ENCODE results near the gene PI3.
"Not testable (repeated sequence)": the region's sequence is repeated elsewhere in the genome, so short reads cannot be mapped to it uniquely, and the experiment has no call there.

PI3 gene, protein sequence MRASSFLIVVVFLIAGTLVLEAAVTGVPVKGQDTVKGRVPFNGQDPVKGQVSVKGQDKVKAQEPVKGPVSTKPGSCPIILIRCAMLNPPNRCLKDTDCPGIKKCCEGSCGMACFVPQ

DNA sequence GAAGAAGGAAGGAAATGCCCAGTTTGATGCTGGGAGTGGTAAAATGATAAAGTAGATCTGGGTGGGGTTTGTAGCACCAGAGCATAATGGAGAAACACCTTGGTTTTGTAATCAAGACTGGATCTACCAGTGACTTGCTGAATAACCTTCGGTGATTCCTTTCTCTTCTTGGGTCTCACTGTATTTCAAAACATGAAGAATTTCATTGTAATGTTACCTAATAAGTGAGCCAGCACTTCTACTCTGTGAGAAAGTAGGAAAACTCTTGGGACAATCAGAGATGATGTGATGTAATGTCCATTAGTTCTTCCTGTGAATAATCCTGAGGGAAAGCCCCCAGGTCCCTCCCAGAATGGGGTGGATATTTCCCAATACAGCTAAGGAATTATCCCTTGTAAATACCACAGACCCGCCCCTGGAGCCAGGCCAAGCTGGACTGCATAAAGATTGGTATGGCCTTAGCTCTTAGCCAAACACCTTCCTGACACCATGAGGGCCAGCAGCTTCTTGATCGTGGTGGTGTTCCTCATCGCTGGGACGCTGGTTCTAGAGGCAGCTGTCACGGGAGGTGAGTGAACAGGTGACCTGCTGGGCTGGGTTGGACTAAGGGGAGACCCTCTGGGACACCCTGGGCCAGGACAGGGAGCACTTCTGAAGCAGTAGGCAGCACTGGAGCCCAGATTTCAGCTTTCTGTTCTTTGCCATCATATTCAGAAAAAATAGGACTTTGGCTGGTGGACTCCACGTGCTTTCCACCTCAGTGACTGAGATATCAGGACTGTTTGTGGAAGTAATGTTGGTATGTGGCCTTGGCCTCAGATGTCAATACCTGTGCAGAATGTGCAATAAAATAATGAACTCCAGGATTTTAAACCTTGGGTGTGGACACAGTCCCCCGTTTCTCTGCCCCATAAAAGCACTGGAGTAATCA lies at the start of gene PI3:
Gene PI3 (plus strand): TSS at position 469 of the 931 bp plus-strand sequence. CDS start 21 bp downstream, at position 490.
- no peak within 1 kb of the TSS for H3K27ac Mint-ChIP-seq
- no peak within 1 kb of the TSS for H3K4me3 Mint-ChIP-seq
- H3K27me3 Mint-ChIP-seq: peaks cover 7% of the 10 kb centered on the region
- no peaks in the 10 kb centered on the region for H3K36me3 Mint-ChIP-seq
- no peaks in the 10 kb centered on the region for H3K9me3 Mint-ChIP-seq
- H3K4me1 Mint-ChIP-seq: peaks cover 1% of the 10 kb centered on the region

DNA sequence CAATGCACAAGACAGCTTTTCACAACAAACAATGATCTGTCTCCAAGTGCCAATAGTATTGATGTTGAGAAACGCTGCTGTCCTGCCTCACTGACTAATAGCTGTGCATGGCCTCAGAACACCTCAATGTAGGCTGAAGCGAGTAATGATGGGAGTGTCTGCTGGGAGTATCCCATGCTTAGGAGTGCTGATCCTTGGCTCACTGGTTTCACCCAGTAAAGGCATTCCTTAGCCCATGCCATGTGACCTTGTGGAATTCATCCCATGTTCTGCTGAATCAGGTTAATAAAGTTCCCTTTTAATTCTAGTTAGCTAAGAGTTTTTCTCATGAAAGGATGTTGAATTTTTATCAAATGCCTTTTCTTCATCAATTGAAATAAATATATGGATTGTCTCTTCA lies 46.6 kb upstream of the PI3 start:
- Mint-ChIP-seq H3K27ac (no peak overlapping the region), H3K4me3 (no peak overlapping the region), H3K27me3 (peaks cover 27% of the 10 kb centered on the region), H3K36me3 (no peaks in the 10 kb centered on the region), H3K4me1 (no peaks in the 10 kb centered on the region), H3K9me3 (no peaks in the 10 kb centered on the region)

DNA sequence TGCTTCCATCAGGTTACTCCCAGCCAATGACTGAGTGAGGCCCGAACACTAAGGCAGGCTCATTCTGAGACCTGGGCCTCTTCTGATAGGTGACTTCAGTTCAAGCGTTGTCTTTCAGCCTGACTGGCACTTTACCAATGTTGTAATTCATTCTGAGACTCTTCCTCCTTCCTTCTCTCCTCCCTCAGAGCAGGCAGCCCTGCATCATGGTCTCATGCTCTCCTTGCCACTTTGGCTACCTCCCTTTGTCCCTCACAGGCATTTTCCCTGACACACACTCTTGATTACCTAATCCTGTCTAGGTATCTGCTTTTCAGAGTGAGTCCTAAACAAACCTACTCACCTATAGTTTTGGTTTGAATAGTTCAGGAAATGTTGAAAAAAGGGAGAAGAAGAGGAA lies 37.8 kb upstream of the PI3 start:
- Mint-ChIP-seq H3K27ac (no peak overlapping the region), H3K9me3 (peaks cover 7% of the 10 kb centered on the region), H3K4me3 (no peak overlapping the region), H3K36me3 (peaks cover 4% of the 10 kb centered on the region), H3K27me3 (peaks cover 17% of the 10 kb centered on the region), H3K4me1 (no peaks in the 10 kb centered on the region)

DNA sequence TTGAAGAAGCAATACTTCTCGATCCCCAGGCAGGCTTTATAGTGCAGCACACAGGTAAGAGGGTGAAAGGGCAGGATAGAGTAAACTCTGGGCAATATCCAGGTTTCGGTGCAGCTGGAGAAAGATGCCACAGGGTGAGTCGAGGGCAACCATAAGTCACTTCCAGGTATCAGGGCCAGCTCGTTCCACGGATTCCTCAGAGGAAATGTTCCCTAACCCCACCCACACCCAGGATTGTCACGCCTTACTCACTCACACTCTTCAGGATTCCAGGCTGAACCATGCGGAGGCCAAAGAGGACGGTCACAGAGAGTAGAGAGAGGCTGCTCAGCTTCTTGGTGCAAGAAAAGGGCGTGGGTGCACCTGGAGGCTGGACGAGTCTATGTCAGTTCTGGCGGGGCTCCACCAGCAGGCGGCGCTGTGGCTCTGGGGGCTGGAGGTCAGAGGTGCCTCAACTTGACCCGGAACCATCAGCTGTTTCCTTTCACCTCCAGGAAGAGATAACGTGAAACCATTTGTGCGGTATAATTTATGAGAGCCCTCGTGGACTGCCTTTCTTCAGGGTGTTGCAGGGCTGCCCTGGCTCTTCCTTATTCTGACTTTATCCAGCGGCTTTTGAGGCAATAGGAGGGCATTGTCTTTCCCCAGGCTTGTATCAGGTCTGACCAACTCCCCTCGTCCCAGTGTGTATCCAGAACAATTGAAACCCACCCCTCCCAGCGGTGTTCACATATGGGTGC lies 36.0 kb upstream of the PI3 start:
- no peak overlapping the region for H3K27ac Mint-ChIP-seq
- peaks cover 7% of the 10 kb centered on the region for H3K9me3 Mint-ChIP-seq
- H3K27me3 Mint-ChIP-seq: peaks cover 9% of the 10 kb centered on the region
- H3K4me1 Mint-ChIP-seq: no peaks in the 10 kb centered on the region
- peaks cover 4% of the 10 kb centered on the region for H3K36me3 Mint-ChIP-seq
- no peak overlapping the region for H3K4me3 Mint-ChIP-seq

DNA sequence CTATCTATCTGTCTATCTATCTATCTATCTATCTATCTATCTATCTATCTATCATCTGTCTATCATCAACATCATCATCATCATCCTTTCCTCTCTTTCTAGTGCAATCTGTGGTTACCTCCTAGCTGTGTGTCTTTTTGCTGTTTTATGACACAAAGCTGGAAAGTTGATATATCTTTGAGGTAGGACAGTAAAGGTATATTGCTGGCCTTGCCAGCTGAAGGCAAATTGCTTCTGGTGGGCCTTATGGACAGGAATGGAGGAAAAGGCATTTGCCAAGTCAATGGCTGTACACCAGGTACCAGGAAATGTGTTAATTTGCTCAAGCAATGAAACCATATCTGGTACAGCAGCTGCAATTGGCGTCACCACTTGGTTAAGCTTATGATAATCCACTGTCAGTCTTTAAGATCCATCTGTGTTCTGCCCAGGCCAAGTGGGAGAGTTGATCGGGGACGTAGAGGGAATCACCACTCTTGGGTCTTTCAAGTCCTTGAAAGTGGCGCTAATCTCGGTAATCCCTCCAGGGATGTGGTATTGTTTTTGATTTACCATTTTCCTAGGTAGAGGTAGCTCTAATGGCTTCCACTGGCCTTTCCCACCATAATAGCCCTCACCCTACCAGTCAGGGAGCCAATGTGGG lies 34.8 kb upstream of the PI3 start:
- not testable (repeated sequence) for H3K27ac Mint-ChIP-seq, H3K27me3 Mint-ChIP-seq, H3K36me3 Mint-ChIP-seq, H3K9me3 Mint-ChIP-seq, H3K4me3 Mint-ChIP-seq, H3K4me1 Mint-ChIP-seq

DNA sequence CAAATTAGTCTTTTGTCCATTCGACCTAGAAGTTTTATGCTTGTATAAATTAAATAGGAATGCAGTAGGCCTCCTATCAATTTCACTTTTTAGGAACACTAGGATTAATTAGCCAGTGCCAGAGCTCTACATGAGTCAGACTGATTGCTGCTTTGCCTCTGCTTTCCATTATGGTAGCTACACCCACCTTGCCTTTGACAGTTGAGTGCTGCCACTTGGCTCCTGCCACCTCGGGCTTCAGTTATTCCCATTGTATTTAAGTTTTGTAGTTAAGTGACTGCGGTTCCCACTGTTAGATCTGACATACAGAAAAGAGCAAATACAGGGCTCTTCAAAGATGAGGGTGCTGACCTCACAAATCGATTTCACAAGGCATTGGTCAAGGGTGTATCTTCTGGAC lies 33.9 kb upstream of the PI3 start:
- H3K27ac Mint-ChIP-seq: no peak overlapping the region
- no peaks in the 10 kb centered on the region for H3K36me3 Mint-ChIP-seq
- no peak overlapping the region for H3K4me3 Mint-ChIP-seq
- no peaks in the 10 kb centered on the region for H3K4me1 Mint-ChIP-seq
- peaks cover 4% of the 10 kb centered on the region for H3K27me3 Mint-ChIP-seq
- H3K9me3 Mint-ChIP-seq: no peaks in the 10 kb centered on the region

DNA sequence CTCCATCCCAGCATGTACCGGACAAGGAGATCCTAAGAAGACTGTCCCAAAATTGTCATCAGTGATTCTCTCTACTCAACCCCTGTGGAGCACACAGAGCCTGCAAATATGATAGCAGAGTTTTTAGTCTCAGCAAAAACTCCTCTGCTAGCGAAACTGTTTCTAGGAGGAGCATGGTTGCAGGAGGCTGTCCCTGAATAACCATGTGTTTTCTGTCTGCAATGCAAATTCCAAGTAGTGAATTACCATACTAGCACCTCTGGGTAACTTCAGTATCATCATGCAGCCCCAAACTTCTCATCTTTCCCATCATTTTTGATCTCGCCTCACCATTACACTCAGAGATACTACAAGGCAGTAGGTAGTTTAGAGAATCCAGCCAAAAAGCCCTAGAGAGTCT lies 25.6 kb upstream of the PI3 start:
- no peak overlapping the region for H3K4me3 Mint-ChIP-seq
- no peaks in the 10 kb centered on the region for H3K9me3 Mint-ChIP-seq
- no peaks in the 10 kb centered on the region for H3K36me3 Mint-ChIP-seq
- no peak overlapping the region for H3K27ac Mint-ChIP-seq
- no peaks in the 10 kb centered on the region for H3K4me1 Mint-ChIP-seq
- H3K27me3 Mint-ChIP-seq: peaks cover 21% of the 10 kb centered on the region

DNA sequence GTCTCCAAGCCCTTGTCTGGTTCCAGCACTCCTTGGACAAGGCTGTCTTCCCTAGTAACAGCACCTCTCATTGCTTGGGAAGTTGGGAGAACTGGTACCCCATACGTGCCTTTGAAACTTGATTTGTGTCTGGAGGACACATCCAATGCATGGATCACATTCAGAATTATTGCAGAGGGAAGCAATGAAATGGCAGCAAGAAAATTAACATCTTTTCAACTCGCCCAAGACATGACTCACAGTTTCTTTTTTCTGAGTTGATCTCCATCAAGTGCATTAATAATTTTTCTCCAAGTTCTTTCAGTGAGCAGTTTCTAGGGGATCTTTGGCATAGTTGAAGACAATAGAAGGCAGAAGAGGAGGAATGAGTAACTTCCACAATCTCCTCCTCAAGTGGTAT lies 22.3 kb upstream of the PI3 start:
- no peaks in the 10 kb centered on the region for H3K36me3 Mint-ChIP-seq
- H3K27ac Mint-ChIP-seq: no peak overlapping the region
- peaks cover 24% of the 10 kb centered on the region for H3K27me3 Mint-ChIP-seq
- no peaks in the 10 kb centered on the region for H3K4me1 Mint-ChIP-seq
- H3K9me3 Mint-ChIP-seq: no peaks in the 10 kb centered on the region
- no peak overlapping the region for H3K4me3 Mint-ChIP-seq

DNA sequence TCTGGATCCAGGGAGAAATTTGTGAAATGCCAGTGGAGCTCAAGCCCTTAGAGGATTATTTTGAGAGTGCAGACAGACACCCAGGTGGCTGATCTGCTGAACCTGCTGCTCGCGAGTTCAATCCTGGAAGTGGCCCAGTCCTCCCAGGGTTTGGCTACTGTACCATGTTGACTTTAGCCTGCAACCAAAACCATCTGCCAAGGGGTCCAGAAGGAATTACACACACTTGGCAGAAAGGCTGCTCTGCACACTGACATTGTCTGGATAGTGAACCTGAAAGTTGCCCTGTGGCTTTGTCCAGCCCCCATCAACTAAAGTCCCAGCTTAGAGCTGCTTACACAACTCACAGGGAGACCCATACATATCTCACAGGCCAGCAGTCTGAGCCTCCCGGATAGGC lies 21.6 kb upstream of the PI3 start:
- H3K9me3 Mint-ChIP-seq: no peaks in the 10 kb centered on the region
- H3K27me3 Mint-ChIP-seq: peaks cover 23% of the 10 kb centered on the region
- H3K36me3 Mint-ChIP-seq: no peaks in the 10 kb centered on the region

DNA sequence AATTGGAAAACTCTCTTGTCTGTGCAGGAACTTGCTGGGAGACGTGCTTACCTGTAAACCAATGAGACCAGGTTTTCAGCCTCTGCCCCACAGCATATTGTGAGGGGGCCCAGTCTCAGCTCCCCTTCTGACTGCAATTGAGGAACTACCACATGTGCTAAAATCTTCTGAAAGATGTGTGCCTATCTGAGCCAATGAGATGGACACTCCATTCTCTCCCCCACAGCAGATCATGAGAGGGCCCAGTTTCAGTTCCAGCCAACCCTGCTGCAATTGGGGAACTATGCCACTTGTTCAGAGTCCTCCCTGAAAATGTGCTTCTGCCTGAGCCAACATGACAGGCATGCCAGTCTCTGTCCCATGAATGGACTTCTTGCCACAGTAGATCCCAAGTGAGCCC lies 20.9 kb upstream of the PI3 start:
- Mint-ChIP-seq H3K27me3 (peaks cover 22% of the 10 kb centered on the region), H3K27ac (no peak overlapping the region), H3K4me3 (no peak overlapping the region), H3K9me3 (peaks cover 5% of the 10 kb centered on the region), H3K4me1 (no peaks in the 10 kb centered on the region), H3K36me3 (peaks cover 3% of the 10 kb centered on the region)

More for the DNA sequence above, 21.6 kb upstream of the PI3 start:
- H3K4me3 Mint-ChIP-seq: no peak overlapping the region
- H3K4me1 Mint-ChIP-seq: no peaks in the 10 kb centered on the region
- H3K27ac Mint-ChIP-seq: no peak overlapping the region

DNA sequence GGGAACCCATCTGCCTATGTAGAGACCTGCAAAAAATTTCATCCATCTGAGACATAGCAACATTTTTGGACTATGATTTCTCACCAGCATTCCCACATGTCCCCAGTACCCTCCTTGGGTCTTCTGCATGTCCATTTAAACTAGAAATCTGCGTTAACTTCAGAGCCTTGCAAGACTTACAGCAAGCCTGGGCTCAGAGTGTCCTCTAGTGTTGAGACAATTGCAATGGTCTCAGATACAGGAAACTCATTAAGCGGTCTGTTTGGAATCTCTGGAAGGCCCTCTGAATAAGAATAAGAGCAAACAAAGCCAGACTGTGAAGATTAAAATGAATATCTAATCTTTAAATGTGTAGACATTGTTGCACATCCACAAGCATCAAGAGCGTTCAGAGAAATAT lies 20.5 kb upstream of the PI3 start:
- Mint-ChIP-seq H3K27ac (no peak overlapping the region), H3K27me3 (peaks cover 26% of the 10 kb centered on the region), H3K9me3 (peaks cover 9% of the 10 kb centered on the region)

DNA sequence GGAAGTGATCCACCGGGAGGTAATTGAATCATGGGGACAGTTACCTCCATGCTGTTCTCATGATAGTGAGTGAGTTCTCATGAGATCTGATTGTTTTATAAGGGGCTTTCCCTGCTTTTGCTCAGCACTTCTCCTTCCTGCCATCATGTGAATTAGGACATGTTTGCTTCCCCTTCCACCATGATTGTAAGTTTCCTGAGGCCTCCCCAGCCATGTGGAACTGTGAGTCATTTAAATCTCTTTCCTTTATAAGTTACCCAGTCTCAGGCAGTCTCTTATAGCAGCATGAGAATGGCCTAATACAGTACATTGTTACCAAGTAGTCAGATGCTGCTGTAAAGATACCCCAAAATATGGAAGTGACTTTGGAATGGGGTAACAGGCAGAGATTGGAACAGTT lies 19.9 kb upstream of the PI3 start:
- H3K27ac Mint-ChIP-seq, H3K4me3 Mint-ChIP-seq, H3K4me1 Mint-ChIP-seq, H3K36me3 Mint-ChIP-seq: not testable (repeated sequence)
- Mint-ChIP-seq H3K27me3 (peaks cover 26% of the 10 kb centered on the region), H3K9me3 (peaks cover 12% of the 10 kb centered on the region)

More for the DNA sequence above, 20.5 kb upstream of the PI3 start:
- peaks cover 6% of the 10 kb centered on the region for H3K36me3 Mint-ChIP-seq
- no peaks in the 10 kb centered on the region for H3K4me1 Mint-ChIP-seq
- no peak overlapping the region for H3K4me3 Mint-ChIP-seq

DNA sequence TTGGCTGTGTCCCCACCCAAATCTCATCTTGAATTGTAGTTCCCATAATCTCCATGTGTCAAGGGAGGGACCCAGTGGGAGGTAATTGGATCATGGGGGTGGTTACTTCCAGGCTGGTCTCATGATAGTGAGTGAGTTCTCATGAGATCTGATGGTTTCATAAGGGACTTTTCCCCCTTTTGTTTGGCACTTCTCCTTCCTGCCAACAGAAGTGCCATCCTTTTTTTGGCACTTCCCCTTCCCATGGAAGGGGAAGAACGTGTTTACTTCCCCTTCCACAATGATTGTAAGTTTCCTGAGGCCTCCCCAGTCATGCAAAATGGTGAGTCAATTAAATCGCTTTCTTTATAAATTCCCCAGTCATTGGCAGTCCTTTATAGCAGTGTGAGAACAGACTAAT lies 18.0 kb upstream of the PI3 start:
- no peak overlapping the region for H3K4me3 Mint-ChIP-seq
- no peak overlapping the region for H3K27ac Mint-ChIP-seq
- H3K36me3 Mint-ChIP-seq: peaks cover 8% of the 10 kb centered on the region
- no peaks in the 10 kb centered on the region for H3K4me1 Mint-ChIP-seq
- H3K27me3 Mint-ChIP-seq: peaks cover 27% of the 10 kb centered on the region
- peaks cover 18% of the 10 kb centered on the region for H3K9me3 Mint-ChIP-seq

DNA sequence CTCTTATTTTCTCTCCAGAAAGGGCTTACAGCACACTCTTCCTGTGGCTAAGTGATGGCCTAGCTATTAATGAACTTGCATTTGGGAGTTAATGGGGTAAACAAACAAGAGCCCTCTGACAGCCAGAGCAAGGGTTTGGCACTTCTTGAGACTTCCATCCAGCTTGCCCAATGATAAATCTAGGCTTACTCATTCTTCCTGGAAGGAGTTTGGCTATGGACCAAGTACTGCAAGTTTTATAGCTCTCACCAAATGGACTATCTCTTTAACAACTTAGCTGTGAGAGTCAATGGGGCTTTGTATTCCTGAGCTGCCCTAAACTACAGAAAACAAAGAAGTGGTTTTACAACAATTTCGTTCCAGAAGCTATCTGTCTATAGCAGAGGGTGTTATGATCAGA lies 16.7 kb upstream of the PI3 start:
- Mint-ChIP-seq H3K4me1 (no peaks in the 10 kb centered on the region), H3K36me3 (peaks cover 10% of the 10 kb centered on the region), H3K27me3 (peaks cover 33% of the 10 kb centered on the region), H3K27ac (no peak overlapping the region), H3K4me3 (no peak overlapping the region), H3K9me3 (peaks cover 28% of the 10 kb centered on the region)

DNA sequence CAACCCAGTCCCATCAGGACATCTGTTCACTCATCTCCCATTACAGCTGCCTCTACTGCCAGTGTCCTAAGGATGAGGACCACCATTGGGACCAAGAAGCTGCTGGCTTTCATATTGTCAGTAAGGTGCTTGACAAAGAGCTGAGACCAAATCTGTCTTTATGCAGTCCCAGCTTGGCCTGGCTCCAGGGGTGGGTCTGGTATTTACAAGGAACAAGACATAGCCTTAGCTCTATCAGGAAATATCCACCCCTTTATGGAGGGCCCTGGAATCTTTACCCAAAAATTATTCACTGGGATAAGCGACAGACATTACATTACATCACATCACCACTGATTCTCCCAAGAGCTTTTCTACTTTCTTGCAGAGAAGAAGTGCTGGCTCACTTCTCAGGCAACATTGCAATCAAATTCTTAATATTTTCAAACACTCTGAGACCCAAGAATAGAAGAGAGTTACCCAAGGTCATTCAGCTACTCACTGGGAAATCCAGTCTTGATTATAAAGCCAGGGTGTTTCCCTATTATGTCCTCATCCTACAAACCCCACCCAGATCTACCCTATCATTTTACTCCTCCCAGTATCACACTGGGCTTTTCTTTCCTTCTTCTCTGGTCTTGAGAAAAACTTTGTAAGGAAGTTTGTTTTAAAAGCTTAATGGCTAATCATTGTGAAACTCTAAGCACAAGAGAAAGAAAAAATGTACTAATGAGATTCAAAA lies 11.5 kb upstream of the PI3 start:
- peaks cover 52% of the 10 kb centered on the region for H3K9me3 Mint-ChIP-seq
- H3K4me3 Mint-ChIP-seq: no peak overlapping the region
- H3K36me3 Mint-ChIP-seq: peaks cover 15% of the 10 kb centered on the region
- H3K4me1 Mint-ChIP-seq: no peaks in the 10 kb centered on the region
- peaks cover 43% of the 10 kb centered on the region for H3K27me3 Mint-ChIP-seq
- H3K27ac Mint-ChIP-seq: no peak overlapping the region
